Thyroid gland (tissue), 4 donors: ENCODE measurements around the gene GLG1.

ENCODE experiments used
- CTCF ChIP-seq, 6 experiments: fragments of 200-600 bp in 3 of 6; fragments of 450-650 bp in 3 of 6; sonication (generic) in 3 of 6; IDR thresholded peaks; one replicate each; pipeline ENCODE4 v1.5.1; 2016 to 2019; ENCODE audit warnings: antibody characterized with exemption in 6 of 6, mild to moderate bottlenecking in 2 of 6, inconsistent platforms in 1 of 6, moderate library complexity in 1 of 6
- POLR2A ChIP-seq, 2 donors: fragments of 450-650 bp; IDR thresholded peaks; one replicate each; pipeline ENCODE4 v1.6.1; 2017; ENCODE audit warnings: antibody characterized with exemption in 2 of 2, mild to moderate bottlenecking in 2 of 2, moderate library complexity in 1 of 2

DNA sequence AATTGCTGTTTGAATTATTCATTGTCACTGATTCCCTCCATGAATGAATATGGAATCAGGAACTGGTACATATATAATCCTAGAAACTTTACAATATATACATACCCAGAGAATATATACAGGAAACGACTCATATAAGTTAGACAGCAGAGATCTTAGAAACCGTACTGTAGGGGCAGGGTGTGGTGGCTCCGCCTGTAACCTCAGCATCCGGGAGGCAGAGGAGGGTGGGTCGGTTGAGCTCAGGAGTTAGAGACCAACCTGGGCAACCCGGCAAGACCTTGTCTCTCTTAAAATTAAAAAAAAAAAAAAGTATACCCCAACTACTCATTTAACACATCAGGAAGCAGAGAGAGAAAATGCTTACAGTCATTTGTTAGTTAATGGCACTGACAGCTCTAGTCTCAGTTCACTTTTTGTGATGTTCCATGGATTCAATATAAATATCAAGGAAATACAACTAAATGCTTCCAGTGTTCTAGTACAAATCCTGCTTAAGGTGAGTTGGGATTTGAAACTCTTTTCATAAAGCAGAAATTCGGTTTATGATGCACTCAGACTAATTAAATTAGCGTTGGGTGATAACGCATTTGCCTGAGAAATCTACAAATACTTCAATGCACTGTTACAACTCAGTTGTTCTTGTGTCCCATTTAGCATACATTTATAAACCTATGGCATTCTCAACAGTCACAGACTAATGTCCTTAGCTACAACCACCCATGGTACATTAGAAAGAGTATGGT is 5.6 kb downstream of the GLG1 start:
- TF ChIP-seq CTCF (IDR thresholded peaks at IDR 0.05): no peak
- TF ChIP-seq POLR2A (IDR thresholded peaks at IDR 0.05): no peak
